ENCODE measurements around the gene MTMR4.

MTMR4 gene

GRCh38 chr17:58492238-58493121 lies 22.0 kb downstream of the MTMR4 start:
- Histone ChIP-seq H3K36me3 (ENCODE audit: control insufficient read depth, insufficient read depth, low read length) (no peaks in the 10 kb centered on the region), H3K9ac (no peak overlapping the region), H3K4me3 (ENCODE audit: low read depth, low read length) (no peak overlapping the region), H3K27ac (no peak overlapping the region), H3K79me2 (no peaks in the 10 kb centered on the region), H3K4me2 (ENCODE audit: low read length) (no peak overlapping the region), H3K4me1 (no peaks in the 10 kb centered on the region), H3K9me3 (ENCODE audit: control insufficient read depth, low read length) (no peaks in the 10 kb centered on the region), H2AFZ (no peak overlapping the region), H3K27me3 (ENCODE audit: control insufficient read depth, insufficient read depth, low read length) (no peaks in the 10 kb centered on the region)
- TF ChIP-seq CTCF (IDR thresholded peaks at IDR 0.05): no peak

GRCh38 chr17:58491510-58492045 lies 22.9 kb downstream of the MTMR4 start:
- Histone ChIP-seq H3K4me1 (no peaks in the 10 kb centered on the region), H3K9ac (no peak overlapping the region), H3K27me3 (ENCODE audit: control insufficient read depth, insufficient read depth, low read length) (no peaks in the 10 kb centered on the region), H3K9me3 (ENCODE audit: control insufficient read depth, low read length) (no peaks in the 10 kb centered on the region), H3K36me3 (ENCODE audit: control insufficient read depth, insufficient read depth, low read length) (no peaks in the 10 kb centered on the region), H3K27ac (no peak overlapping the region), H3K4me3 (ENCODE audit: low read depth, low read length) (no peak overlapping the region), H3K4me2 (ENCODE audit: low read length) (no peak overlapping the region), H2AFZ (no peak overlapping the region), H3K79me2 (no peaks in the 10 kb centered on the region)
- TF ChIP-seq CTCF (IDR thresholded peaks at IDR 0.05): no peak

GRCh38 chr17:58488428-58488890 lies 26.0 kb downstream of the MTMR4 start:
- no peaks in the 10 kb centered on the region for H3K79me2 ChIP-seq
- H2AFZ ChIP-seq: no peak overlapping the region
- H3K36me3 ChIP-seq (ENCODE audit: control insufficient read depth, insufficient read depth, low read length): no peaks in the 10 kb centered on the region
- no peaks in the 10 kb centered on the region for H3K4me1 ChIP-seq
- no peaks in the 10 kb centered on the region for H3K9me3 ChIP-seq (ENCODE audit: control insufficient read depth, low read length)
- no peak overlapping the region for H3K4me3 ChIP-seq (ENCODE audit: low read depth, low read length)
- no peak for TF ChIP-seq CTCF (IDR thresholded peaks at IDR 0.05)
- H3K4me2 ChIP-seq (ENCODE audit: low read length): no peak overlapping the region
- no peaks in the 10 kb centered on the region for H3K27me3 ChIP-seq (ENCODE audit: control insufficient read depth, insufficient read depth, low read length)
- no peak overlapping the region for H3K9ac ChIP-seq
- no peak overlapping the region for H3K27ac ChIP-seq

GRCh38 chr17:58487589-58488427 lies 26.6 kb downstream of the MTMR4 start, which contains the start of gene HSF5:
TSS of gene HSF5 (minus strand) at chr17:58488408. CDS start at chr17:58488274, 134 bp downstream.
- H3K36me3 ChIP-seq (ENCODE audit: control insufficient read depth, insufficient read depth, low read length): no peaks in the 10 kb centered on the region
- H3K4me2 ChIP-seq (ENCODE audit: low read length): no peak within 1 kb of the TSS
- no peak for TF ChIP-seq CTCF (IDR thresholded peaks at IDR 0.05)
- H3K9me3 ChIP-seq (ENCODE audit: control insufficient read depth, low read length): no peaks in the 10 kb centered on the region
- H3K27ac ChIP-seq: no peak within 1 kb of the TSS
- no peaks in the 10 kb centered on the region for H3K79me2 ChIP-seq
- no peaks in the 10 kb centered on the region for H3K4me1 ChIP-seq
- no peaks in the 10 kb centered on the region for H3K27me3 ChIP-seq (ENCODE audit: control insufficient read depth, insufficient read depth, low read length)
- no peak within 1 kb of the TSS for H2AFZ ChIP-seq
- no peak within 1 kb of the TSS for H3K9ac ChIP-seq
- no peak within 1 kb of the TSS for H3K4me3 ChIP-seq (ENCODE audit: low read depth, low read length)

Measured in parathyroid adenoma (tissue), 2 donors.